ENCODE data around the gene RXRG.

GRCh38 chr1:165367375-165367993, 77.4 kb downstream of the RXRG start:
- no peak for TF ChIP-seq EZH2 (IDR thresholded peaks at IDR 0.05; ENCODE audit: low read length)
- TF ChIP-seq, protein P1, sequence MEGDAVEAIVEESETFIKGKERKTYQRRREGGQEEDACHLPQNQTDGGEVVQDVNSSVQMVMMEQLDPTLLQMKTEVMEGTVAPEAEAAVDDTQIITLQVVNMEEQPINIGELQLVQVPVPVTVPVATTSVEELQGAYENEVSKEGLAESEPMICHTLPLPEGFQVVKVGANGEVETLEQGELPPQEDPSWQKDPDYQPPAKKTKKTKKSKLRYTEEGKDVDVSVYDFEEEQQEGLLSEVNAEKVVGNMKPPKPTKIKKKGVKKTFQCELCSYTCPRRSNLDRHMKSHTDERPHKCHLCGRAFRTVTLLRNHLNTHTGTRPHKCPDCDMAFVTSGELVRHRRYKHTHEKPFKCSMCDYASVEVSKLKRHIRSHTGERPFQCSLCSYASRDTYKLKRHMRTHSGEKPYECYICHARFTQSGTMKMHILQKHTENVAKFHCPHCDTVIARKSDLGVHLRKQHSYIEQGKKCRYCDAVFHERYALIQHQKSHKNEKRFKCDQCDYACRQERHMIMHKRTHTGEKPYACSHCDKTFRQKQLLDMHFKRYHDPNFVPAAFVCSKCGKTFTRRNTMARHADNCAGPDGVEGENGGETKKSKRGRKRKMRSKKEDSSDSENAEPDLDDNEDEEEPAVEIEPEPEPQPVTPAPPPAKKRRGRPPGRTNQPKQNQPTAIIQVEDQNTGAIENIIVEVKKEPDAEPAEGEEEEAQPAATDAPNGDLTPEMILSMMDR (optimal IDR thresholded peaks at IDR 0.05 in 1 of 3, IDR thresholded peaks at IDR 0.05 in 1 of 3, conservative IDR thresholded peaks at IDR 0.05 in 1 of 3; ENCODE audit: extremely low read depth in 1 of 3, insufficient read depth in 2 of 3, low read length in 3 of 3), result peak; percentile 92 to 98 (median 97)
